Uterus (tissue), 2 donors: ENCODE results near the gene CHN2.

ENCODE experiments used
- POLR2A ChIP-seq, 2 donors: fragments of 450-650 bp; IDR thresholded peaks; one replicate each; pipeline ENCODE4 v1.6.1; 2016; ENCODE audit warnings: antibody characterized with exemption in 2 of 2, mild to moderate bottlenecking in 1 of 2, moderate library complexity in 1 of 2
- TF ChIP-seq, protein P1 (sequence below), 4 experiments: fragments of 200-600 bp in 2 of 4; fragments of 450-650 bp in 2 of 4; sonication (generic) in 2 of 4; IDR thresholded peaks; one replicate each; pipeline ENCODE4 v1.5.1; 2016 to 2019; ENCODE audit warnings: antibody characterized with exemption in 4 of 4, mild to moderate bottlenecking in 2 of 4, moderate library complexity in 1 of 4

DNA sequence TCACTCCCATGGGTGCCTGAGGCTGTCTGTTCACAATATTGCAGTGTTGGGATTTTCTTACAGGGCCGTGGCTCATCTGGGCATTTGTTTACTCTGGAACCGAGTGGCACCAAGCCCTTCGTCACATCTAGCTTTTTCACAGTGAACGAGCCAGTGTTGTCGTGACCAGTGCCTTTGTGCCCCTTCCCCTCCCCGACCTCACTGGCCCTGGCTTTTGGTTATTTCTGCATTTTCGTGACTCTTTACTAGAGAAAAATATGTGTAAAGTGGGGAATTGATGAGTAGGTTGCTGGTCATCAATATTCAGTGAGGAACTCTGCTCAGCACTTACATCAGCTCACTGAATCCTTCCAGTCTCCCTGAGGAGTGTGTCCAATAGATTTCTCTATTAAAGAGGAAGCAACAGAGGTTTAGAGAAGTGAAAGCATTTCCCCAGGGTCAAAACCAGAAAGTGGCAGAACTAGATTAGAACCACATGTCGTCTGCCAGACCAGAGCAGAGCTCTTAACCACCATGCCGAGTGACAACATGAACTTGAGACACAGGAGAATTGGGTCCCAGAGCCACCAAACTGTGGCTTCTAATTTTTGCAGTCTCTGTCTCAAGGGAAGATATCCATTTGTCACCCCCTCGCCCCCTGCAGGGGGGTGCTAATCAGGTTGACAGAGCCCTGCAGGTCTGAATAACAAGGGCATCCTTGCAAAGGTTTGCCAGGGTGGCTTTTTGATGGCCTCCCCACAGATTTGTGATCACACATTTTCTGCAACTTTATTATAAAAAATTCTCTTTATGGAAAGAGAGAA lies 125.3 kb downstream of the CHN2 start:
- no peak for TF ChIP-seq POLR2A (IDR thresholded peaks at IDR 0.05)
- TF ChIP-seq, protein P1, sequence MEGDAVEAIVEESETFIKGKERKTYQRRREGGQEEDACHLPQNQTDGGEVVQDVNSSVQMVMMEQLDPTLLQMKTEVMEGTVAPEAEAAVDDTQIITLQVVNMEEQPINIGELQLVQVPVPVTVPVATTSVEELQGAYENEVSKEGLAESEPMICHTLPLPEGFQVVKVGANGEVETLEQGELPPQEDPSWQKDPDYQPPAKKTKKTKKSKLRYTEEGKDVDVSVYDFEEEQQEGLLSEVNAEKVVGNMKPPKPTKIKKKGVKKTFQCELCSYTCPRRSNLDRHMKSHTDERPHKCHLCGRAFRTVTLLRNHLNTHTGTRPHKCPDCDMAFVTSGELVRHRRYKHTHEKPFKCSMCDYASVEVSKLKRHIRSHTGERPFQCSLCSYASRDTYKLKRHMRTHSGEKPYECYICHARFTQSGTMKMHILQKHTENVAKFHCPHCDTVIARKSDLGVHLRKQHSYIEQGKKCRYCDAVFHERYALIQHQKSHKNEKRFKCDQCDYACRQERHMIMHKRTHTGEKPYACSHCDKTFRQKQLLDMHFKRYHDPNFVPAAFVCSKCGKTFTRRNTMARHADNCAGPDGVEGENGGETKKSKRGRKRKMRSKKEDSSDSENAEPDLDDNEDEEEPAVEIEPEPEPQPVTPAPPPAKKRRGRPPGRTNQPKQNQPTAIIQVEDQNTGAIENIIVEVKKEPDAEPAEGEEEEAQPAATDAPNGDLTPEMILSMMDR (IDR thresholded peaks at IDR 0.05) = no peak
